Limb (tissue), 2 donors: ENCODE measurements around the gene HOXD11.
A peak's percentile ranks its signal among the peaks of the same experiment; 100 is the strongest.

ENCODE experiments used
- DNase-seq, 2 donors: peaks; one replicate each; pipeline ENCODE4 v3.0.0-alpha.2; 2016; ENCODE audit errors: extremely low spot score in 2 of 2

The HOXD11 gene

DNA sequence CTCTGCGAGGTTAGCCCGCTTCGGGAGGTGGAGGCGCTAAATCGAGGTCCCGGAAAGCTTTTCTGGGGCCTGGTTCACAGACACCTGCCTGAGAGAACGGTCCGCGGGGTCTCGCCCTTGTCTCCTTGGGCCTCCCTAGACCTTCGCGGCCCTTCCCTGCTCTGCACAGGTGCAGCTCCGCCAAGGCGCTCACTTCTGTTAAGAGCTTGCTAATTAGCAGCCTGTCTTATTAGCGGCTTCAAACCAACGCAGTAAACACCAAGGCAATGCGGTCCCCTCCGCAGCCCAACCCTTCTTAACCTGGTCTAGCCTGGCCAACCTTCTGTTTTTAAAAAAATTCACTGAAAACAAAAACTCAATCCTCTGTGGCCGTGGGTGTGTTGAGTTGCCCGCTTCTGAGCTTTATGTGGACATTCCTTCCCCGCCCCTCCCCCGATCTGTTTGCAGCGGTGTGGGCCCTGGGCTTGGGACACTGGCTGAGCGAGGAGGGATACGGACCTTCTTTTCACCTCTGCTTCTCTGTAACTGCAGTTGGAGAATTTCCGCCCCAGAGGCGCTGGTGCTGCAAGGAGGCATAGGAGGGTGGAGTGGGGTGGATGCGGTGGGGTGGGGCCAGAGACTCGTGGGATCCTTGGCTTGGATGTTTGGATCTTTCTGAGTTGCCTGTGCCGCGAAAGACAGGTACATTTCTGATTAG, 40.9 kb downstream of the HOXD11 start:
- peak in 1 of 2 donors; percentile 46 for DNase-seq

DNA sequence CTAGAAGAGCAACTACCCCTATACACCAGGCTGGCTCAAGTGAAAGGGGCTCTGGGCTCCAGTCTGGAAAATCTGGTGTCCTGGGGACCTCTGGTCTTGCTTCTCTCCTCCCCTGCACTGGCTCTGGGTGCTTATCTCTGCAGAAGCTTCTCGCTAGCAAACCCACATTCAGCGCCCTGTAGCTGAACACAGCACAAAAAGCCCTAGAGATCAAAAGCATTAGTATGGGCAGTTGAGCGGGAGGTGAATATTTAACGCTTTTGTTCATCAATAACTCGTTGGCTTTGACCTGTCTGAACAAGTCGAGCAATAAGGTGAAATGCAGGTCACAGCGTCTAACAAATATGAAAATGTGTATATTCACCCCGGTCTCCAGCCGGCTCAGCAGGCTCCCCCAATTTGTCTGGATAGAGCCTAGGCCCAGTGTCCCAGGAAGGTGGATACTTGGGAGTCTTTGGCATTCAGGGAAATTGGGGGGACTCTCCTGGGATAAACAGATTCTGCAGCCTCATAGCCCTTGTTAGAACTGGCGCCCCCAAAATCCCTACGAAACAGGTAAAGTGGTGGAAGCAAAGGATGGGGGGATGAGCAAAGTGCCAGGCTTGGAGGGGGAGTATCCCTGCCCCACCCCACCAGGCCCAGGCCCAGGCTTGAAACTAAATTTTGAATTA, 41.8 kb downstream of the HOXD11 start:
- peak in 1 of 2 donors; percentile 38 for DNase-seq

DNA sequence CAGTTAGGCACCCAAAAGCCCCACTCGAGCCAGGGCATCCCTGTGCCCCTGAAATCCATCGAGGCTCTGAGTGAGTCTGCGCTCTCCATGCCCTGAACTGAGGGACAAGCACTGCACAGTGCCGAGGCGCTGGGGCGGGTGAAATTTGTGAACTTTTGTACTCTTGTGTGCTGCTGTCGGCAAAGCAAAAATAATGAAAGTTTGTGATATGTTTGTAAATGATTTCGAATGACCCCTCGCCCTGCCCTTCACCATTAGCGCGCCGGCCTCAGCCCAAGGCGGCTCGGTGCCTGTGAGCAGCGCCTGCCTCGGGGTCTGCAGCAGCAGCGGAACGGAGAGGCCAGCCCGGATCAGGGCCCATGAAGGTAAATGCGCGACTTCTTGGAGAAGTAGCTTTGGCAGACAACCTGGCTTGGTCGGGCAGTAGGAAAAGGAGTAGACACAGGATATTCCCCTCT, 42.4 kb downstream of the HOXD11 start:
- DNase-seq, result peak in 1 of 2 donors; percentile 50

DNA sequence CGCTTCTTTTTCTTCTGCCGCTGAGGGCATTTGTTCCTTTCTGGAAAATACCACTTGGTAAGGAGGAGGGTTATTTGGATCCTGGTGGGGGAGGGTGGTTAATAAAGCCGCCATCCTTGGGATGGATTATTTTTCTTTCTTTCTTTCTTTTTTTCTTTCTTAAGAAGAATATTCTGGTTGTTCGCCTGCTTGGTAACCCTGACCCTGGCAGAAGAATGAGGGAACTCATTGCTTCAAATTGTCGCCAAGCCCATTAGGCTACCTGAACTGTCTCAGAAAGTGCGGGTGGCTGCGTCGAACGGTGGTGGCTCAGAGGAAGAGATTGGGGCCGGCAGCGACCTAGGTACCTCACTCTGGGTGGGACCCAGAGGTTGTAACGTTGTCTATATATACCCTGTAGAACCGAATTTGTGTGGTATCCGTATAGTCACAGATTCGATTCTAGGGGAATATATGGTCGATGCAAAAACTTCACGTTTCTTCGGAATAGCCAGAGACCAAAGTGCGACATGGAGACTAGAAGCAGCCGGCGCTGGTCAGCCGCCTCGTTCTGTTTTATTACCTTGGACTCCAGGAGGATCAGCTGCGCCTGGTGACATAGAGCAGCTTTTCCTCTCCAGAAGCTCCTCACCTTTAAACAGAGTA, 43.0 kb downstream of the HOXD11 start:
- DNase-seq, result peak in 1 of 2 donors; percentile 30

DNA sequence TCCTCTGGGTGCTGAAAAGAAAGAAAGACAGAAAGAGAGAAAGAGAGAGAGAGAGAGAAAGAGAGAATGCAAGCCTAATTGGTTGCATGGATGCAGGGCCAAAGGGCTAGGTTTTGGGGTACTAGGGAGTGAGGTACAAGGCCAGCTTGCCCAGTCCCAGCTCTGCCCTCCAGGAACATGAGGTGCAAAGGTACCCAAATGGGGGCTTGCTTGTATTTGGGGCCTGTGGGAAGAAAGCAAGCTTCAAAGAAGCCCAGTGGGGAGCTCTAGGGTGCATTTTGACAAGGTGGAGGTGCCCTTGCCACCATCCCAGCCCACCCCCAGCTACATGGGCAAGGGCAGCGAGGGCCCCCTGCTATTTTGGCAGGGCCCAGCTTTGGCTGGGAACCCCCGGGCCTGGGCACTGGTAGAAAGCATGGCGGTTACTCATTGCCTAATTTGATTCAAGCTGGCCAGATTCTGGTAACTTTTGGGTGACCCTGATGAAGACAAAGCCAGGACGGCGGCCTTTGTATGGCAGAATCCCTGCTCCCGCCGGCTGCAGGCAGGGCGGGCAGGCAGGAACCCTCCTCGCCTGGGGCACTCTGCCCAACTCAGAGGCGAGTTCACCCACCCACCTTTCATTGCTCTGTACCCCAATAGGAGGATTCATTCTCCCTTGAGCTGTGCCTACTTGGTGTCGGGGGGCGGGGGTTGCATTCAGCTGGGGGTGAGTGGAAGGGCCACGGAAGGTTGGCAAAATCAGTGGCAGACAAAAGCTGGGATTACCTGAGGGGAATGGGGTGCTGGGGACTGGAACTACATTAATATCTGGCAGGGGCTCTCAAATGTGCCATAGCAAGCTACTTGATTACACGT, 43.7 kb downstream of the HOXD11 start:
- DNase-seq, result peak in 1 of 2 donors; percentile 34

DNA sequence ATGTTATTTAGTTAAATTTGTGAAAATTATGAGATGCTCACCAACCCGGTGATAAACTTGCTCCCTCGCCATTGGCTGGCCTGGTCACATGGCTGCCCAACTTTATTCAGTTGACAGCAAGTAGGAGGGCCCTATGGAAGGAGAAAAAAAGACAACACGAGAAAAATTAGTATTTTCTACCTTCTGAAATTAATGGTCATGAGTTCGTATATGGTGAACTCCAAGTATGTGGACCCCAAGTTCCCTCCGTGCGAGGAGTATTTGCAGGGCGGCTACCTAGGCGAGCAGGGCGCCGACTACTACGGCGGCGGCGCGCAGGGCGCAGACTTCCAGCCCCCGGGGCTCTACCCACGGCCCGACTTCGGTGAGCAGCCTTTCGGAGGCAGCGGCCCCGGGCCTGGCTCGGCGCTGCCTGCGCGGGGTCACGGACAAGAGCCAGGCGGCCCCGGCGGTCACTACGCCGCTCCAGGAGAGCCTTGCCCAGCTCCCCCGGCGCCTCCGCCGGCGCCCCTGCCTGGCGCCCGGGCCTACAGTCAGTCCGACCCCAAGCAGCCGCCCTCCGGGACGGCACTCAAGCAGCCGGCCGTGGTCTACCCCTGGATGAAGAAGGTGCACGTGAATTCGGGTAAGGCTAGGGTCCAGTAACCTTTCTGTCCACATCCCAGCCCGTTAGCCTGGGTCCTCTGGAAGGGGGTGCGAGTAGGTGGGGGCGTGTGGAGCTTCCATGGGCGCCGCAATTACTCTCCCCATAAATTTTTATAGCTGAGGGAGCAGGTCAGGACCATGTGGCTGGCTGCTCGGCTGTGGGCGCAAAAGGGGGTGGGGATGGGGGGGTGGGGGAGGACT, 44.6 kb downstream of the HOXD11 start, which contains the start of gene HOXD4:
HOXD4 (plus strand) TSS at position 109 of the 846 bp plus-strand sequence; CDS start at position 193, 84 bp downstream.
- peak in 1 of 2 donors; percentile 54 for DNase-seq

DNA sequence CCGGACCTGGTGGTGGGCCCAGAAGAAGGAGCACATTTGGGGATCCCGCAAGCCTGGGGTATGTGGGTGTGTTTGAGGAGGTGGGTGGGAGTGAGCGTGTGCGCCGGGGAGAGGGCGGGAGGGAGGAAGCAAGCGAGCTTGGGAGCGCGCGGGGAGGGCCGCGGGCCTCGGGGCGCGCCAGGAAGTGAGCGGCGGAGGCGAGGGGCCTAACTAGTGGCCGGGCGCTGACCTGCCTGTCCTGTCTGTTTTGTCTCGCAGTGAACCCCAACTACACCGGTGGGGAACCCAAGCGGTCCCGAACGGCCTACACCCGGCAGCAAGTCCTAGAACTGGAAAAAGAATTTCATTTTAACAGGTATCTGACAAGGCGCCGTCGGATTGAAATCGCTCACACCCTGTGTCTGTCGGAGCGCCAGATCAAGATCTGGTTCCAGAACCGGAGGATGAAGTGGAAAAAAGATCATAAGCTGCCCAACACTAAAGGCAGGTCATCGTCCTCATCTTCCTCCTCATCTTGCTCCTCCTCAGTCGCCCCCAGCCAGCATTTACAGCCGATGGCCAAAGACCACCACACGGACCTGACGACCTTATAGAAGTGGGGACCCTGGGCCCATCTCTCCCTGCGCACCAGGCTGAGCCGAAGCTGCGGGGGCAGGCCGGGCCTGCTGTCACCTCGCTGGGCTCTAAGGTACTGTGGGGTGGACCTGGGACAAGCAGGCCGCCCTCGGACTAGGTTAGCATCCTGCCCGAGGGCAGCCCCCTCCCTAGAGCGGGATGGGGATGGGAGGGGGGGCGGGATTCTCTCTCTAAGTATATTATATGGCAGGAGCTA, 45.5 kb downstream of the HOXD11 start:
- DNase-seq, result peak in 1 of 2 donors; percentile 58

DNA sequence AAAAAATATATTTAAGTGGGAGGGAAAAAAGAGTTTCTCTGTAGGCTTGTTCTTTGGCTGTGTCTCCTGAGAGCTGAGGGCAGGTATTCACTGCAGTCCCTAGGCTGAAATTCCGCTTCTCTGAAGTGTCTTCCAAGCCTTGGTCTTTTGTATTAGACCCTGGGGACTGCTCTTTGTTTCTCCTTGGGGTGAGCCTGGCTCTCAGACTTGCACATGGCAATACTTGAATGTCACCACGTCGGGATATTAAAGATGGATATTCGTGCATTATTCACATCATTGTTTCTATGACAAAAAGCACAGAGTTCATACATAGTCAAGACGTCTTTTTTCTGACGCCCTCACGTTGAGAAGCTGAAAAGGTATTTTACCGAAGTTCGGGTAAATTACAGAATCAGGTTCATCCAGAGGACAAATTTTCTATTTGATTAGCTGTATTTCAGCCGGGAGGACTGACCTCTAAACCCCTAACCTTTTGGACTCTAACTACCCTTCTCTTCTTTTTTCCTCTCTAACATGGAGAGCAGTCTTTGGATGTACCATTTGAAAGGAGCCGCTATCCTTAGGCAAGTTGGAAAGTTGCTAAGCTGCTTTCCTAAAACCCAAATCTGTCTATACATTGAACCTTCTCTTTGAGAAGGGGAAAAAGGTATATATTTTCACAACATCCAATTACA, 47.6 kb downstream of the HOXD11 start:
- no peak for DNase-seq

DNA sequence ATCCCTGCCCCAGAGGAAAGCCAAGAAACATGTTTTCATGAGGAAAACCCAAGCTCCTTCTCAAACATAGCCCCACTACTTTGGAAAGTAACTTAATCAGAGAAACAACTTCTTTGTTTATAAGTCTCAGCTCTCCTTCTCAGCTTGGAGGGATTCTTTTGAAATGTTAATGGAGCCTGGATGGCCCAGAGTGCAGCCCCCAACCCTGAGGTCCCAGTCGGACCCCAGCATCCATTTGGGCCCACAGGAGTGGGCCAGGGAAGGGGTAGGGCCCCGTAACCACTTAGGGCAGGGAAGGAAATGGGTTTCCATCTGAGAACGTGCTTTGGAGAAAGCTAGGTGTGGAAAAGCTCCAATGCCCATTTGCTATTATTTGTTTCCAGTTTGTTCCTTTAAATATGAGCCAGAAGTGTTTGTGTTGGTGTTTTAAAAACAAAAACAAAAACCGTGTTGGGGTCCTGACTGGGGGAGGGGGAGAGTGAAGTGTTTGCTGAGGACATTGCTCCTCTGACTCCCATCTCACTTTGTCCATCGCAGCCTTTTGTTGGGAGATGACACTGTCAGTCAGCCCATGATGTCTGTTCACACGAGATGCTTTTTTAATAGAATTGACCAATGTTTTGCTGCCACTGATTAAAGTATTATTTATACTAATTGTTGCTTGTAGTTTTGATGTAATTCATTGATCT, 48.4 kb downstream of the HOXD11 start:
- peak in 1 of 2 donors; percentile 22 for DNase-seq

DNA sequence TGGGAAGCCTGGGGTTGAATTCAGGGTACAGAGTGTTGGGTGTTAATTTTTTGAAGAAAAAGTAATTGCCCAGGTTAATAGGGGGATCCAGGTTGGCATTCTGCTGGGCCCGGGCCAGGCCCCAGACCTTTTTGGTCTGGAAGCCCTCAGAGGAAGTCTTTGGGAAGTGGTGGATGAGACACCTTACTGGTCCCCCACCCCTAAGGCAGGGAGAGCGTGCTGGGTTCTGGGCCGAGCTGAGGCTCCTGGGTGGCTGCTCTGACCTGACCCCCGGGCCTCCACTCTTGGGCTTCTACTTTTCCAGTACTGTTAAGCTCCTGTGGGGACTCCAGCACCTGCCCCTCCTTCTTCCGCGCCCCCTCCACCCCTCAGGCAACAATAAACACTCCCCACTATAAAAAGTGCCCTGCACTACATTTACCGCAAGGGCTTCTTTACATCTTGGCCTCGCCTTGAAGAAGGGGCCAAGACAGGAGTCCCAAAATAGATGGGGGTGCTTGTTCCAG, 49.3 kb downstream of the HOXD11 start:
- peak in 1 of 2 donors; percentile 47 for DNase-seq

DNA sequence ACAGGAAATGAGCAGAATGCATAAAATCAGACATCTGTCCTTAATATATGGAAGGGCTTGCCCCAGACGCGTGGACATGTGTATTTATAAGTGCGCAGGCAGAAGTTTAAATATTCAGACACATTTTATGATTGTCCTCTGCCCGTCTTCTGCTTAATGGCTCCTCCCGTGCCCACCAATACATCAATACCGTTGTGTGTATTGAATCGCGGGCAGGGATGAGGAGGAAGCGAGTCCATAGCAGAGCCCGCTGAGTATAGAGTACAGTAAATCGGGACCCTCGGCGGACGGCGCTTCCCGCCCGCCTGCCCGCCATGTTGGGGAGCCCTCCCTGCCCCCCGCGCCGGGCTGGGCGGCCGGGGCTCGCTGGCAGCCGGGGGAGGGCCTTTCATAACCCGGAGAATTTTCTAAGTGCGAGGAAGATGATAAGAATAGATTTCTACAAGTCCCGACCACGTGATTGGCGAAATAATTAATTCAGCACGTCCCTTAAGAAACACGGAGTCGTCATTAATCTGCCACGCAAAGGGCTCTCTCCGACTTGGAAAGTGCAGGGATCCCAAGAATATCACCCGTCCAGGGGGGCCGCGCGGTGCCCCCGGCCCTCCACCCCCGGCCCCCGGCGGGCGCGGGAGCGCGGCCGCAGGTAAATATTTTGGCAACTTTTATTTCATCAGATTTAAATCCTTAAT, 49.9 kb downstream of the HOXD11 start, which contains the start of gene HOXD3:
HOXD3 (plus strand) TSS at position 501 of the 692 bp plus-strand sequence. CDS start 11,808 bp downstream, outside the sequence.
- peak in 1 of 2 donors; percentile 66 for DNase-seq

DNA sequence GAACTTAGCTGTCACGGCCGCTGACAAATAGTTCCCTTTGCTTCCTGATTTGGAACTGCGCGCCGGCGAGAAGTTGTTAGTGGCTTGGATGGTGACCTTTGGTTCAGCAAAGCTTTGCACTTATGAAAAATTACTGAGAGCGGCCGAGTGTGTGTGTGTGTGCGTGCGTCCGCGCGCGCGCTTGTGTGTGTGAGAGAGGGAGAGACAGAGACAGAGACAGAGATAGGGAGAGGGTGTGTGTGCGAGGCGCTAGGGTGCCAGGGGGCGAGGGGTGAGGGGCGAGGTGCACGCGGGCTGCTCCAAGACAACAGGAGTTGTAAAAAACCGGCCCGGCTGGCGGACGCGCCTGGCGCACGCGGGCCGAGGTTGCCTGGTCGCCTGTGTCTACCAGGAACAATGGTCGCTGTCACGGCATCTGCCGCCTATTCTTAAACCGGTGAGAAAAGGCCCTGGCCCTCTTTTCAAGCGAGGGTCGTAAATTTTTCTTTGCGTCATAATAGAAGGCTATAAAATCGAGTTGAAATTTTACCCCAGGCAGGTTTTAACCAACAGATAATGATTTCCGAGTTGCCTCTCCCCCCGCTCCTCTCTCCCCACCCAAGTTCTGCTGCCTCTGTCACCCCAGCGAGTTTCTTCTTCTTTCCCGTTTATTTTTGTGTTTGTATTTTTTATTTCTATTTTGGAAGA, 50.6 kb downstream of the HOXD11 start:
- DNase-seq, result peak in 1 of 2 donors; percentile 76

DNA sequence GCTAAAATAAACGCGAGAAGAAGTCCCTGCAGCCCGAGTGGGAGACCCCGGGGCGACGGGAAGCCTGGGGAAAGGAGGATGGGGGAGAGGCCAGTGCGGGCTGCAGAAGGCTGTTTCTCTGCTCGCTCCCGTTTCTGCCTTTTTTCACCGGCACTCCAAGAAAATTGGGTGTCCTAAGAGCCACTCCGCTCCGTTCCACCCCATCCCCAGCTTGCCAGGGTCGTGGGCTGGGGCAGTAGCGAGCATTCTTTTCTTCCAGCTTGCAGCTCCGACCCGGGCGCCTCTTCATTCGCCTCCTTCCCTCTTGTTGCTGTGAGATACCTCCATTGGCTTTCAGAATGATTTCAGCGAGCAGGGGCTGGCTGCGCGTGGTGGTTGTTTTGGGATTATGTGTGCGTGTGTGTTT, 51.1 kb downstream of the HOXD11 start:
- DNase-seq, result peak in 1 of 2 donors; percentile 76

DNA sequence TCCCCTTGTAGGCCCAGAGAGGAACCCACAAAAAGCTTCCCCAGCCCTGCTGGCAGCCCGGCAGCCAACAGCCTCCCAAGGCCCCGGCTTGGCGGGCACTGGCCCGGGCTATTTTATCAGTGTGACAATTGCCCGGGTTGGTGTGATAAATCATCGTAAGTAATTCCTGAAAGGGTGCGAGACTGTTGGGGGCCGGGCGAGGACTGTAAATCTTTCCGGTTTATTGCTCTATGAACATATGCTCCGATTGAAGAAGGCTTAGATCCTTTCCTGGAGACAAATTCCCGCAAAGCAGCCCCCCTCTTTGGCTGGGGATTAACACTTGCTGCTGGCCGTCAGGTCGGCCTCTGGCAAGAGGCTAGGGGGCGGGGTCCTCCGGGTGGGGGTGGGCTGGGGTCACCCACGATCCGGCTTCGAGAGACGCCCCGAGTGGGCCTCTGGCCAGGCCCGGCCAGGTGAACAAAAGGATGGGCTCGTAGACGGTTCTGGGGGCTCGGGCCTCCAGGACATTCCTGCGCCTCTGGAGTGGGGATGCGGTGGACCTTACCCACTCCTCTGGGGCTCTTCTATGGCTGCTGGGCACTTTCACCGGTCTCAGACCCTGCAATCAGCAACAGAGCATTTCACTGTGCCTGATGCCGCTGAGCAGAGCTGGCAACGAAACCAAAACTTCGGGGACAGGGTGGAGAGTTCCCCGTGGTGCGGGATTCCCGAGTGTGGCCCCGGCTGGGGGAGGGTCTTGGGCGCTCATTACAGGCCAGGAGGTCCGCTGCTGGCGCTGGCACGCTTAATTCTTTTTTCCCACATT, 52.0 kb downstream of the HOXD11 start:
- peak in 1 of 2 donors; percentile 71 for DNase-seq
